Measurements from ENCODE around the gene MARK1.

Gene MARK1

GRCh38 chr1:220692436-220693228 lies 164.7 kb downstream of the MARK1 start:
- DNase-seq: no peak

GRCh38 chr1:220694866-220695382 lies 167.0 kb downstream of the MARK1 start:
- DNase-seq: no peak

DNA sequence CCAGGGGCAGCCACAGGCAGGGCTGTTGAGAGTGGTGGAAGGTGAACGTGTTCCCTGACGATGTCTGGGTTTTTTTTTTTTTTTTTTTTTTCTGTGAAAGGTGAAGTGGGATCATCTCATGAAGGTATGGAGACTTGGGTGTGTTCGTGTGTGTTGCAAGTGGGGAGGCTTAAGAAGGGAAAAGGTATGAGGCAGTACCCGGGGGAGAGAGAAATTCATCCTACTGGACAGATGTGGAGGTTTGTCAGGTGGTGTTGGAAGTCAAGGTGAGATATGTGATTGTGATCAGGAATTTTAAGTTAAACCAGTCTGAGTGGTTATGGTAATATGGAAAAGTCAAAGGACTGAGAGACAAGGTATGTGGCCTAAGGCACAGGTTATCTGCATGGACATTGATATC lies 167.5 kb downstream of the MARK1 start:
- no peak for DNase-seq

- no peak for DNase-seq
Measured at GRCh38 chr1:220696226-220696862, 168.4 kb downstream of the MARK1 start.

- no peak for DNase-seq
Measured at GRCh38 chr1:220696863-220697231, 168.9 kb downstream of the MARK1 start.

- no peak for DNase-seq
Measured at GRCh38 chr1:220697326-220697725, 169.4 kb downstream of the MARK1 start.

- DNase-seq: no peak
Measured at GRCh38 chr1:220698607-220699016, 170.7 kb downstream of the MARK1 start.

DNA sequence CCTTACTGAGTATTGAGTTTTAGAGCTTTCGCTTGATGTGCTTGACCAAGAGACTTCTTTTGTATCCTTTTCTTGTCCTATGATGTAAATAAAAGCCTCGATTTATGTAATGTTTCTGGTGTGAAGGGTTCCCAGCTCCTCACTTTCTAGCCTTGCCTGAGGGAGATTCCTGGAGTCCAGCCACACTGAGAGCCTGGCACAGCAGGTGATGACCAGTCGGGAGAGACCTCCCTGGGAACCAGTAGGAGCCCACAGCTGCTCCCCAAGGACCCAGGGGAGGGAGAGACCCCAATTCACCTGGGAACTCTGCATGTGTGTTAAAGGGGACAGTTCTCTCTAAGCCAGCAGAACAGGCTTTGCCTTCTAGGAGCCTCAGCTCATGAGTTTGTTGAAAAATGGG lies 171.1 kb downstream of the MARK1 start:
- DNase-seq: no peak

- DNase-seq: no peak
Measured at GRCh38 chr1:220700556-220701179, 172.7 kb downstream of the MARK1 start.

DNA sequence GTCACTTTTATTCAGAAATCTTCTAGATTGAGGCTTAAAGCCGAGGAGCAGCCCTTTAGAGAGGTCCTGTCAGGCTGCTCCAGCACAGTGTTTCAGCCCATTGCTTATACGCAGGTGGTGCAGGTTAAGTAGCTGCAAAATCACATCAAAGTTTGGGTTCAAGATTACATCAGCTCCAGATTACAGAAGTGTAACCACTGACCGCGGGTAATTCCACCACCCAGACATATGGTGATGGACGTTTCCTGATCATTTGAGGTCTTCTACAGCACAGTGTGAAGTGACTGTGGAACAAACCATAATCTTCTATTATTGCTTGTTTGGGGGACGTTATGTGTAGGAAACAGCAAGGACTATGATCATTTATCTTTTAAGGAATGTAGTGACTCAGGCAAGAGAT lies 174.0 kb downstream of the MARK1 start:
- DNase-seq: no peak

DNA sequence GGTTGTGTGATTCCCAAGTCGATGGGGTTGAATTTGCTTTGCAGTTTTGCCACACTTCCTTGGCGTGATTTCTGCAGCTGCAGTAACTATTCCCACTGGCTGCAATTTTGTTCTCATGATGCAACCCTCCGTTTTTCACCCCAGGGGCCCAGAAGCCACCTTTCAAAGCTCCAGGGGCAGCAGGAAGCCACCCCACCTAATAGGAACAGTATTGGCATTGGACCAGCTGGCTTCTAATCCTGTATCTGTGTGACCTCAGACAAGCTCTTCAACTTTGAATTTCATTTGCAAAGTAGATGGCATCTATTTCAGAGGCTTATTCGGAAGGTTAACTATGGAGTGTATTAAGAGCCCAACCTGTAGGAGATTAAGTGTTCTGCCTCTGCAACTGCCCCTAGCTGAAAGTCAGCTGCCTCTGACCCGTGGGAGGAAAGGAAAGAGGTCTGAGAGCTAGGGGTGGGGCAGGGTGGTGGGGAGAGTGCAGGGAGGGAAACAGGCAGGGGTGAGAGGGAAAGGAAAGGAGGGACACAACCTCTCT lies 174.9 kb downstream of the MARK1 start:
- DNase-seq: no peak

GRCh38 chr1:220703305-220703704 lies 175.4 kb downstream of the MARK1 start:
- no peak for DNase-seq

GRCh38 chr1:220705782-220706181 lies 177.8 kb downstream of the MARK1 start:
- no peak for DNase-seq

GRCh38 chr1:220706480-220706879 lies 178.5 kb downstream of the MARK1 start:
- no peak for DNase-seq

DNA sequence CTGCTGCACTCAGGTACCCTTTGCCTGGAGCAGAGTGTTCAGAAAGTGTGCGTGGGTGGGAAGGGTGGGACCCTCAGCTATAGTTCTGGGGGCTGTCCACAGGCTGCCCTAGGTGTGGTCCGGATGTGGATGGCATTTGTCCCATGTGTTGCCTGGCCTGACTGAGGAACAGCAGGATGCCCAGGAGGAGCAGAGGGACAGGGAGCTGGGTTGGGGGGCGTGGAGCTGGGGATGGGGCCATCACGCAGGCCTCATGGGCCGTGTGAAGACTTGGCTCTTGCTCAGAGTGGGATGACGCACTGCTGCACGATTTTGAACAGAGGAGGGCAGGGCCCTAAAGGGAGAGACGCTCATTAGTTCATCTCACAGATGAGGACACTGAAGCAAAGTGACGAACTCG lies 179.2 kb downstream of the MARK1 start:
- no peak for DNase-seq

DNA sequence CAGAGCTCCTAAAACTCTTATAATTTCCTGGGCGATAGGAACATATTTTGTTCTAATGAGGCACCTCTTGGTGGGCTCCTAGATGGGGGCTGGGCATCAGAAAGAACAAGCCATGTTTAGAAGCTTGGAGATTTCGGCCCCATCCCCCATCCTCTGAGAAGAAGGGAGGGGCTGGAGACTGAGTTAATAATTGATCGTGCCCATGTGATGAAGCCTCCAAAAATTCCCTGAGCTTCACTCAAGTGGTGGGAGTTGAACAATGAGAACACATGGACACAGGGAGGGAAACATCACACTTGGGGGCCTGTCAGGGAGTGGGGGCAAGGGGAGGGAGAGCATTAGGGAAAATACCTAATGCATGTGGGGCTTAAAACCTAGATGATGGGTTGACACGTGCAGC lies 180.3 kb downstream of the MARK1 start:
- no peak for DNase-seq

- DNase-seq: no peak
Measured at GRCh38 chr1:220708936-220709801, 181.2 kb downstream of the MARK1 start.

DNA sequence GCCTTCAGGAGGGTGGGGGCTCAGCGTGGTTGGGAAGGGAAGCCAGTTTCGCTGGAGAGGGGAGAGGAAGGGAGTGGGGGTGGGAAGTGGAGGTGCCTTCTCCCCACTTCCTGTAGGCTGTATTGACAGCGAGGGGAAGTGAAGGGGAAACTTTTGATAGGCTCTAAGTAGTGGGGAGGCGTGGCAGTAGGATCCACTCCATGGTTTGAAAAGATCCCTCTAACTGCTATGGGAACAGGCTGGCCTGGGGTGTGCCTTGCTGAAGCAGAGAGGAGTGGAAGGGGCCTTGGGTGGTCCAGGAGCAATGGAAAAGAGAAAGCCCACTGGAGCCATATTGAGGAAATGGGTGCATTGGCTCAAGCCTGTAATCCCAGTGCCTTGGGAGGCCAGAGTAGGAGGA lies 182.4 kb downstream of the MARK1 start:
- DNase-seq: no peak

DNA sequence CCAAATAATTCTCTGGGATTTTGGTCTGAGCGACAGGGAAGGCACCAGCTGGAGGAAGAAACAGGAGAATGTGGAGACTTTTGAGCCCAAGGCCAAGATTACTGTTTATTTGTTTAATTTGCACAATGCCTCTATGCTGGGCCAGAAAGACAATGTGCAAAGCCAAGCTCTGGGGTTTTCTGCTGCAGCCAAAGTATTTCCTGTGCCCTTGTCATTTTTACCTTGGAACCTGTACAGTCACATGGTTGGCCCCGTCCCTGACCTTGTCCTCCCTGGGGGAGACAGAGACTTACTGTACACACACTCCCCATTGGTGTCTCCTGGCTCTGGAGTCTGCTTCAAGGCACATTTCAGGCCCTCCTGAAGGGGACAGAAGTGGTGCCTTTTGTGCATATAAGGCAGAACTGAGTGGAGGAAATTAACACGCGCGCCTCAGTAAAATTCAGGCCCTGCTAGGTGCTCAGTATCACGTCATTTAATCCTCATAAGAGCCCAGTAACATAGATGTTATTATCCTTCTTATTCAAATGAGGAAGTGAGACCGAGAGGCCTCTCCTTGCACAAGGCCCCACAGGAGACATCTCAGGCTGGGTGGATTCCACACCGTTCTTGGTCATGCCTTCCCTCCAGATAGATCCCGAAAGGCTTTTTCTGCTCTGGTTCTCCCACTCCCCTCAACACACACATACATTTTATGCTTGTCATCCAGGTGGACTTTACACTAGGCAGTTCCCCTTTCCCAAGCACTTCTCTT lies 183.3 kb downstream of the MARK1 start:
- DNase-seq: no peak

All from T1000 (cell line).